ENCODE results near the gene PCDHGA9.

DNA sequence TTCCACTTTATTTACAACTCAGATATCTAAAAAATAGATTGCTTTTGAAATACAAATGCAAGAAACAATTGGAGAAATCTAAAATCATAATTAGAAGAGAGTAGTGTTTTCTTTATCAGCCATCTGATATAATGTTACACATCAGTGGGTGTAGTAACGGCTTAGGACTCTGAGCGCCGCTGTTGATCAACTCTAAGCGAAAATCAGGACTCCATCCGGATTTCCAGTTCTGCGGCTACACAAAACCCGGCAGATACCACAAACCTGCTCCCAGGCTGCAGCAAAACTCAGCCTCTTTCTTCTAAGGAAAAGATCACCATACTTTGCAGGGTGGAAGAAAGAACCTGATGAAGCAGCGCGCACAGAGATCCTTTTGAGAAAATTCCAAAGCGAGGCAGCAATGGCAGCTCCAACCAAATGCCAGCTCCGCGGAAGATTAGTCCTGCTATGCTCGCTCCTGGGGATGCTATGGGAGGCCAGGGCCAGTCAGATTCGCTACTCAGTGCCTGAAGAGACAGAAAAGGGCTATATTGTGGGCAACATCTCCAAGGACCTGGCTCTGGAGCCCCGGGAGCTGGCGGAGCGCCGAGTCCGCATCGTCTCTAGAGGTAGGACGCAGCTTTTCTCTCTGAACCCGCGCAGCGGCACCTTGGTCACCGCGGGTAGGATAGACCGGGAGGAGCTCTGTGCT, at the start of gene PCDHGA9:
- TF ChIP-seq, protein P1, sequence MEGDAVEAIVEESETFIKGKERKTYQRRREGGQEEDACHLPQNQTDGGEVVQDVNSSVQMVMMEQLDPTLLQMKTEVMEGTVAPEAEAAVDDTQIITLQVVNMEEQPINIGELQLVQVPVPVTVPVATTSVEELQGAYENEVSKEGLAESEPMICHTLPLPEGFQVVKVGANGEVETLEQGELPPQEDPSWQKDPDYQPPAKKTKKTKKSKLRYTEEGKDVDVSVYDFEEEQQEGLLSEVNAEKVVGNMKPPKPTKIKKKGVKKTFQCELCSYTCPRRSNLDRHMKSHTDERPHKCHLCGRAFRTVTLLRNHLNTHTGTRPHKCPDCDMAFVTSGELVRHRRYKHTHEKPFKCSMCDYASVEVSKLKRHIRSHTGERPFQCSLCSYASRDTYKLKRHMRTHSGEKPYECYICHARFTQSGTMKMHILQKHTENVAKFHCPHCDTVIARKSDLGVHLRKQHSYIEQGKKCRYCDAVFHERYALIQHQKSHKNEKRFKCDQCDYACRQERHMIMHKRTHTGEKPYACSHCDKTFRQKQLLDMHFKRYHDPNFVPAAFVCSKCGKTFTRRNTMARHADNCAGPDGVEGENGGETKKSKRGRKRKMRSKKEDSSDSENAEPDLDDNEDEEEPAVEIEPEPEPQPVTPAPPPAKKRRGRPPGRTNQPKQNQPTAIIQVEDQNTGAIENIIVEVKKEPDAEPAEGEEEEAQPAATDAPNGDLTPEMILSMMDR (IDR thresholded peaks at IDR 0.05; ENCODE audit: extremely low read depth in 1 of 2, insufficient read depth in 1 of 2, low read depth in 1 of 2, low read length in 2 of 2) = peak; percentile 37 to 57
- TF ChIP-seq POLR2A (IDR thresholded peaks at IDR 0.05; ENCODE audit: low read depth, low read length) (no peak), EZH2 (IDR thresholded peaks at IDR 0.05; ENCODE audit: borderline replicate concordance, low read depth, low read length, severe bottlenecking) (no peak), POLR2AphosphoS5 (IDR thresholded peaks at IDR 0.05; ENCODE audit: insufficient read depth, low read depth, low read length) (no peak), FOS (IDR thresholded peaks at IDR 0.05; ENCODE audit: borderline replicate concordance, insufficient read depth, low read length) (no peak), MYC (IDR thresholded peaks at IDR 0.05; ENCODE audit: low read depth, low read length) (no peak), JUN (IDR thresholded peaks at IDR 0.05; ENCODE audit: borderline replicate concordance, insufficient read depth, insufficient read length, low read depth) (no peak)
- TF ChIP-seq, protein P2, sequence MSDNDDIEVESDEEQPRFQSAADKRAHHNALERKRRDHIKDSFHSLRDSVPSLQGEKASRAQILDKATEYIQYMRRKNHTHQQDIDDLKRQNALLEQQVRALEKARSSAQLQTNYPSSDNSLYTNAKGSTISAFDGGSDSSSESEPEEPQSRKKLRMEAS (IDR thresholded peaks at IDR 0.05; ENCODE audit: insufficient read depth, insufficient read length) = no peak

Data from endothelial cell of umbilical vein (primary cell).